ENCODE results near the gene SUMO4.

SUMO4 gene

GRCh38 chr6:149400050-149400449, at the start of gene SUMO4:
Gene SUMO4, plus strand, starts transcription at chr6:149400262. Its CDS starts 130 bp downstream, at chr6:149400392.
- DNase-seq, result no peak

- DNase-seq, result no peak
Observed at GRCh38 chr6:149354009-149354408, 46.1 kb upstream of the SUMO4 start.

- no peak for DNase-seq
Observed at GRCh38 chr6:149356081-149356750, 43.8 kb upstream of the SUMO4 start.

- no peak for DNase-seq
Observed at GRCh38 chr6:149357726-149358538, 42.1 kb upstream of the SUMO4 start.

GRCh38 chr6:149359440-149359839, 40.6 kb upstream of the SUMO4 start:
- DNase-seq, result no peak

- DNase-seq, result no peak
Observed at GRCh38 chr6:149360536-149360935, 39.5 kb upstream of the SUMO4 start.

- no peak for DNase-seq
Observed at GRCh38 chr6:149362289-149362688, 37.8 kb upstream of the SUMO4 start.

GRCh38 chr6:149363154-149363553, 36.9 kb upstream of the SUMO4 start:
- no peak for DNase-seq

GRCh38 chr6:149364557-149364956, 35.5 kb upstream of the SUMO4 start:
- DNase-seq, result no peak

GRCh38 chr6:149365197-149365596, 34.9 kb upstream of the SUMO4 start:
- no peak for DNase-seq

GRCh38 chr6:149366267-149366921, 33.7 kb upstream of the SUMO4 start:
- DNase-seq, result peak; percentile 50

- DNase-seq, result peak; percentile 57
Observed at GRCh38 chr6:149368065-149368464, 32.0 kb upstream of the SUMO4 start.

- DNase-seq, result no peak
Observed at GRCh38 chr6:149371154-149371553, 28.9 kb upstream of the SUMO4 start.

- no peak for DNase-seq
Observed at GRCh38 chr6:149372062-149372461, 28.0 kb upstream of the SUMO4 start.

GRCh38 chr6:149373511-149373910, 26.6 kb upstream of the SUMO4 start:
- no peak for DNase-seq

GRCh38 chr6:149379977-149380376, 20.1 kb upstream of the SUMO4 start:
- no peak for DNase-seq

GRCh38 chr6:149380523-149380922, 19.5 kb upstream of the SUMO4 start:
- DNase-seq, result peak; percentile 56

- no peak for DNase-seq
Observed at GRCh38 chr6:149383371-149383770, 16.7 kb upstream of the SUMO4 start.

GRCh38 chr6:149384464-149384863, 15.6 kb upstream of the SUMO4 start:
- DNase-seq, result no peak

- DNase-seq, result no peak
Observed at GRCh38 chr6:149385998-149386646, 13.9 kb upstream of the SUMO4 start.

GRCh38 chr6:149387779-149388512, 12.1 kb upstream of the SUMO4 start:
- DNase-seq, result no peak

GRCh38 chr6:149389509-149390297, 10.4 kb upstream of the SUMO4 start:
- no peak for DNase-seq
